OCI-LY7 (cell line): Measurements from ENCODE around the gene ZYG11B. TPM values are rescaled to one million over a fixed set of nuclear protein-coding genes. Genes with fewer than 3 reads are reported as not detected.

Experiments
- BruUV-seq: library from RNA; stranded (reverse); fragments of 400-500 nt; replicated peaks from 2 replicates; lab custom pipeline; 2021; lab: Mats Ljungman, UMichigan
- CTCF ChIA-PET: fragments of 300-600 bp; sonication (Branson Sonifier 250); formaldehyde crosslinking; loops from one replicate; lab custom pipeline; 2022; ENCODE audit warnings: antibody characterized with exemption; ENCODE audit not compliant: unreplicated experiment; lab: Charles Lee
- POLR2A ChIA-PET: fragments of 300-600 bp; sonication (Branson Sonifier 250); formaldehyde crosslinking; loops from one replicate; lab custom pipeline; 2022; ENCODE audit warnings: antibody characterized with exemption; lab: Charles Lee
- DNase-seq: peaks from one replicate; pipeline ENCODE4 v3.0.0-alpha.2; 2015; ENCODE audit warnings: low spot score
- H2AFZ ChIP-seq: fragments of 200-600 bp; sonication (generic), shearing (Covaris generic); 2 replicates; pipeline ENCODE4 v1.6.1; 2014; ENCODE audit warnings: mild to moderate bottlenecking, antibody characterized with exemption, low read length, moderate library complexity
- H3K27ac ChIP-seq: fragments of 200-600 bp; sonication (generic); 2 replicates; pipeline ENCODE4 v1.5.1; 2014; ENCODE audit warnings: mixed run types, low read depth, mild to moderate bottlenecking, moderate library complexity, low read length, inconsistent platforms; ENCODE audit not compliant: poor library complexity, severe bottlenecking
- H3K36me3 ChIP-seq: fragments of 200-600 bp; sonication (generic); 2 replicates; pipeline ENCODE4 v1.6.1; 2014; ENCODE audit warnings: mild to moderate bottlenecking, antibody characterized with exemption, low read length, moderate library complexity, mixed read lengths; ENCODE audit not compliant: insufficient read depth
- H3K4me1 ChIP-seq: fragments of 200-600 bp; sonication (generic); 2 replicates; pipeline ENCODE4 v1.5.1; 2014; ENCODE audit warnings: mild to moderate bottlenecking, low read length; ENCODE audit not compliant: insufficient read depth, poor library complexity, severe bottlenecking
- H3K4me2 ChIP-seq: fragments of 200-600 bp; sonication (generic); 2 replicates; pipeline ENCODE4 v1.6.1; 2014; ENCODE audit warnings: mild to moderate bottlenecking, low read length
- H3K4me3 ChIP-seq: fragments of 200-600 bp; sonication (generic); 2 replicates; pipeline ENCODE4 v1.5.1; 2014; ENCODE audit warnings: mild to moderate bottlenecking, low read depth, low read length; ENCODE audit not compliant: poor library complexity, severe bottlenecking
- H3K79me2 ChIP-seq: fragments of 200-600 bp; sonication (generic); 2 replicates; pipeline ENCODE4 v1.6.1; 2016; ENCODE audit warnings: low read depth, mild to moderate bottlenecking, low read length, moderate library complexity, mixed read lengths; ENCODE audit not compliant: insufficient read depth
- H3K9me2 ChIP-seq: fragments of 200-600 bp; sonication (generic); 2 replicates; pipeline ENCODE4 v1.6.1; 2016; ENCODE audit warnings: mild to moderate bottlenecking, low read length, mixed read lengths; ENCODE audit not compliant: insufficient read depth
- H3K9me3 ChIP-seq: fragments of 200-600 bp; sonication (generic); 2 replicates; pipeline ENCODE4 v1.6.1; 2014; ENCODE audit warnings: mild to moderate bottlenecking, mixed run types, low read length, mixed read lengths
- H4K20me1 ChIP-seq: fragments of 200-600 bp; sonication (generic); 2 replicates; pipeline ENCODE4 v1.6.1; 2014; ENCODE audit warnings: mild to moderate bottlenecking, antibody characterized with exemption, low read length, moderate library complexity, mixed read lengths; ENCODE audit not compliant: insufficient read depth
- CTCF ChIP-seq: fragments of 200-600 bp; sonication (generic); conservative IDR thresholded peaks from 2 replicates; pipeline ENCODE4 v1.5.1; 2014; ENCODE audit warnings: mild to moderate bottlenecking, antibody characterized with exemption, low read length, moderate library complexity, mixed read lengths
- EZH2phosphoT487 ChIP-seq: fragments of 200-600 bp; sonication (generic); IDR thresholded peaks from 2 replicates; pipeline ENCODE4 v1.6.1; 2018; ENCODE audit warnings: low read depth, borderline replicate concordance, mild to moderate bottlenecking, mixed run types, antibody characterized with exemption, low read length, moderate library complexity, mixed read lengths
- intact Hi-C: fragments of 100-400 bp; cut with micrococcal nuclease; formaldehyde crosslinking; loops from one replicate; pipeline ENCODE4 v1.10.0; 2022; ENCODE audit not compliant: unreplicated experiment
- total RNA-seq, 2 experiments: library from RNA; depleted of rRNA in 1 of 2; stranded (reverse); fragments of >200 nt in 1 of 2; shearing (Covaris generic) in 1 of 2; gene quantifications; 2 replicates each; pipeline ENCODE4 v1.2.3, GENCODE V29; 2014 to 2022

Gene ZYG11B
- total RNA-seq, 2 experiments from 2014 or later: 11.2 to 15.9 TPM

GRCh38 chr1:52679048-52679447 is 47.2 kb upstream of the ZYG11B start:
- DNase-seq: no peak
- no TSS peak for BruUV-seq
- Histone ChIP-seq H3K4me1 (peaks cover 10% of the 10 kb centered on the region), H2AFZ (no peak overlapping the region), H3K79me2 (no peaks in the 10 kb centered on the region), H3K9me2 (no peaks in the 10 kb centered on the region), H4K20me1 (no peaks in the 10 kb centered on the region), H3K27ac (no peak overlapping the region), H3K36me3 (no peaks in the 10 kb centered on the region; the same call in 1 of the 2 replicates), H3K4me2 (no peak overlapping the region), H3K9me3 (no peaks in the 10 kb centered on the region), H3K4me3 (no peak overlapping the region)
- ChIA-PET POLR2A (interaction anchor here (0.6 to 1.2 kb wide), 3 partner anchors 218 to 311 kb away, joined by 3 read pairs; no protein-coding TSS in a partner anchor), CTCF (no interaction called here)
- no peak for TF ChIP-seq CTCF
- no peak for TF ChIP-seq EZH2phosphoT487
- intact Hi-C loops: no loop called here

- intact Hi-C loops: no loop called here
- BruUV-seq: no TSS peak
- CTCF ChIA-PET: no interaction called here
These were observed 46.8 kb upstream of the ZYG11B start for GRCh38 chr1:52679498-52679897.

More at GRCh38 chr1:52679498-52679897, 46.8 kb upstream of the ZYG11B start:
- no peak for DNase-seq
- H4K20me1 ChIP-seq: no peaks in the 10 kb centered on the region
- TF ChIP-seq CTCF: no peak
- no peak for TF ChIP-seq EZH2phosphoT487
- H3K27ac ChIP-seq: no peak overlapping the region
- no peak overlapping the region for H3K4me2 ChIP-seq
- peaks cover 8% of the 10 kb centered on the region for H3K4me1 ChIP-seq
- H3K79me2 ChIP-seq: no peaks in the 10 kb centered on the region
- H3K36me3 ChIP-seq: no peaks in the 10 kb centered on the region; the same call in 1 of the 2 replicates
- no peak overlapping the region for H3K4me3 ChIP-seq
- H3K9me2 ChIP-seq: no peaks in the 10 kb centered on the region
- H2AFZ ChIP-seq: no peak overlapping the region
- POLR2A ChIA-PET: interaction anchor here (0.6 to 1.2 kb wide), 4 partner anchors 219 to 313 kb away, joined by 3 to 6 read pairs (median 3); partner anchors contain the start of gene CC2D1B
- no peaks in the 10 kb centered on the region for H3K9me3 ChIP-seq
